ENCODE data around the gene ROPN1.
"Not testable (repeated sequence)": the region's sequence is repeated elsewhere in the genome, so short reads cannot be mapped to it uniquely, and the experiment has no call there.

Gene ROPN1

GRCh38 chr3:123986427-123986826, 5.5 kb downstream of the ROPN1 start:
- DNase-seq, result no peak

DNA sequence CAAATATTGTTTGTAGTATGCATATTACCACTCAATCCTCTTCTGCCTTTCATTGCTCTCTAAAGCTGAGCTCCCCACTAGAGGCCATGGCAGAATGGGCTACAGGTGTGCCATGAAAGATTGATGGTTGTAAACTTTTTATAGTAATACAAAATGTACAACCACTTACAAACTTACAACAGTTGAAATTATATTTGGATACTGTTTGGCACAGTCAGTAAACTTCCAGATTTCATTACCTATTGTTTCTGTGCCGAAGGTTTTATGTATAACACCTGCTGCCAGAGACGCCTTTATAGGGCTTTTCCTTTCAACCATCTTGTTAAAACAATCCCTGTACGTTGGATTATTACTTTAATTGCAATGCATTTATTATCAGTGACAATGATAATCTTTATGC, 7.0 kb downstream of the ROPN1 start:
- no peak for DNase-seq

- DNase-seq, result no peak
Observed at GRCh38 chr3:123984350-123984749, 7.6 kb downstream of the ROPN1 start.

DNA sequence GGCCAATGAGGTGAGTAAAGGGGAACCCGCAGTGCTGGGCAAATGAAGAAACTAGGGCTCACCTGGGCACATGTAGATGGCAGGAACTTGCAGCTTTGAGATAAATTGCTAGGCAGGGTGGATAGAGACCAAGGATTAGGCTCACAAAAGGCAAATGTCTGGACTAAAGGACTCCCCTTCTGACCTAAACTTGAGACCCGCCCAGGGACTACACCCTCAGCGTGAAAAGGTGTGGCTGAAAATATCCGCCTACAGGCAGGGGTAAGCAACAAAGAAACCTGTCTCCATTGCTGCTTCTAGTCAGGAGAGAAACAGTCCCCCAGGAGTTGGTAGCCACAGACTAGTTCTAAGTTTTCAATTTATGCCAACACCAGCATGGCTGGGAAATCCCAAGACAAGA, 10.6 kb downstream of the ROPN1 start:
- DNase-seq, result not testable (repeated sequence)

DNA sequence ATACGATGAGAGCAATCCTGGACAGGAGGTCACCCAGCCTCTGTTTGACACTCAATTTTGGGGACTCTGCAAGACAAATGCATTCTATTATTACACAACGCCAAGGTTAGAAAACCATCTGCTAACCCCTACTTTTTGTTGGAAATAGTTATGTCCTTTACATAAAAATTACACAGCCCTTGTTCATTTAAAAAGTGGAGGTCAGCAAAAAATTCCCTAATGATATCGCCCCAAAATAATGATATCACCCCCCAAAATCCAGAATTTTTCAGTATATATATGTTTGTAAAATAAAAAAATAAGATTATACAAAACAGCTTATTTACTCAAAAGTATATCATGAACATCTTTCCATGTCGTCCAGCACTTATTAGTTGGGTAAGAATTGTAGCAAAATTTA, 11.4 kb downstream of the ROPN1 start:
- DNase-seq, result no peak

- peak; percentile 35 for DNase-seq
Observed at GRCh38 chr3:123979525-123980501, 12.1 kb downstream of the ROPN1 start.

- not testable (repeated sequence) for DNase-seq
Observed at GRCh38 chr3:123976904-123977303, 15.0 kb downstream of the ROPN1 start.

- DNase-seq, result not testable (repeated sequence)
Observed at GRCh38 chr3:123976181-123976898, 15.6 kb downstream of the ROPN1 start.

- DNase-seq, result not testable (repeated sequence)
Observed at GRCh38 chr3:123975030-123975429, 16.9 kb downstream of the ROPN1 start.

DNA sequence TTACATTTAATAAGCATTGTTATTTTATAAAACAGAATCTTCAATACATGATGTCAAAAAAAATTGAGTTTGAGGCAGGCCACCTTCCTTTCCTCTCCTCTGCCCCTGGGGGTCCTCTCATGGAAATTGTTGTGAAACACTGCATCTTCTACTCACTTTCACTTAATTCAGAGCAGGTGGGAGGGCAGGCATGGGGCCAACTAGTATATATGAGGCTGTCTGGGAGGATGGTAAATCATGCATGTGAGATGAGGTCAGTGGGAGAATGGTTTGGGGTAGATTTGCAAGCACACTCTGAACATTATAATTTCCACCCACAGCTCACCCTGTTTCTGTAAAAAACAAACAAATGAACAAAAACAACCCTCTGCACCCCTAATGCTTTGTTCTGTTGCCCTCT, 20.5 kb downstream of the ROPN1 start:
- no peak for DNase-seq

- DNase-seq, result not testable (repeated sequence)
Observed at GRCh38 chr3:123967260-123967659, 24.7 kb downstream of the ROPN1 start.

DNA sequence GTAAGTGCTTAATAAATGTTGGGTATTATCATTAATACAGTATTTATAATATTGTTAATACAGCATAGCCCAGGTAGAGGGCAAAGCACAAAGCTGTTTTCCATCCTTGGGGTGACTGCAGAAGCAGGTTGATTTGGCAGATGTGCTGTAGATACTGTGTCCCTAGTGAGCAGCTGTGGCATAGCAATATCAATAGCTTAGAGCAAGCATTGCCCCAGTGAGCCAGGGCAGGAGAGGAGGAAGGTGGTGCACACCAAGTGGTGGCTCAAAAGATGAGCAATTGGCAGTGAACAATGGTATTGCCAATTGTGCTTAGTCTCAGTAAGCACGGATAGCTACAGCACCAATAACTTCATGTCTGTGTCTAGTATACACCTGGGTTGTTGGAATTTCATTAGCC, 25.1 kb downstream of the ROPN1 start:
- DNase-seq, result not testable (repeated sequence)

DNA sequence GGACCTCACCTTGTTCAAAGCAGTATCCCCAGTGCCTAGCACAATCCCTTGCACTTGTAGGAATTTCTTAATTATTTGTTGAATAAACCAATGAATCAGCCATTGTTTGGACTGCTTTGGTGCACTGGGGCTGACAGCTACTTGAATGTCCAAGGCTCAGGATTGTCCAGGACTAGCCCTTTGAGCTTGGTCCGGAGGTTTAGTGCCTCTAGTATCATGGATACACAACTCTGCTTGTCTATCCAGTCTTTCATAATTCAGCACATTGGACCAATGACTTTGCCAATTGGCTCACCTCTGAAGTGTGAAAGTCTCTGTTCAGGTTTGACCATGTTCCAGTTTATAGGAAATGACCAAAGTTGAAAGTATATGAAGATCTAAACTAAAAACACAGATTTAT, 27.1 kb downstream of the ROPN1 start:
- DNase-seq, result not testable (repeated sequence)

- DNase-seq, result no peak
Observed at GRCh38 chr3:123961508-123961856, 30.4 kb downstream of the ROPN1 start.

DNA sequence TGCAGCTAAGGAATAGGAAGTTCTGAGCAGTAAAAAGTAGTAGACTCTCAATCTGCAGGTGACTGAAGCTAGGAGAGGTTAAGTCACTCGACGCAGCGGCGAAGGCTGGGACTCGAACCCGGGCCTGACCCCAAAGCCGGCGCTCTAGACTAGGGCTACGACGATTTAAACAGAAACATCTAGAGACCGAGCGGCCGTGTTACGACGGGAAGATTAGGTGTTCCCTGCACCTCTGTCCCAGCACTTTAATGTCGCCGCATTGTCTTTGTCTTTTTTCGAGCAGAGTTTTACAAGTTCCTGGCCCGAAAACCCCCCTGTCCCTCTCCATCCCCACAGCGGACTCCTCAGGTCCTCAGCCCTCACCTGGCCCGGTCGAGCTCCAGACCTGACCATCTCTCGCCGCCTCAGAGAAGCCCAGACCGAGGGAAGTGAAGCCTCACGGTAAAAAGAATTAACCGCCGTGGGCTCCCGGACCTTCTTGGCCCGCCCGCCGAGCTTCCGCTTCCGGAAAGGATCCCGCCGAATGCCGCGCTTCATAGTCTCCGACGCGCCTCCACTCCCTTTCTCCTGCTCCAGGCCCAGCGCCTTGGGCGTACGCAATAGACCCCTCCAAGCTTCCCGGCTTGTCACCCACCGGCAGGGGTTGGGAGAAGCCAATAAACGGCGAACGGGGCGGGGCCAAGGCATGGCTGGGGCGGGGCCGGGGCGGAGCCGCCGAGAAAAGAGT, 31.0 kb downstream of the ROPN1 start, which contains the start of gene CCDC14:
CCDC14 (minus strand) TSS at position 449 of the 727 bp plus-strand sequence; CDS start at position 393, 56 bp downstream.
- peak; percentile 81 for DNase-seq

DNA sequence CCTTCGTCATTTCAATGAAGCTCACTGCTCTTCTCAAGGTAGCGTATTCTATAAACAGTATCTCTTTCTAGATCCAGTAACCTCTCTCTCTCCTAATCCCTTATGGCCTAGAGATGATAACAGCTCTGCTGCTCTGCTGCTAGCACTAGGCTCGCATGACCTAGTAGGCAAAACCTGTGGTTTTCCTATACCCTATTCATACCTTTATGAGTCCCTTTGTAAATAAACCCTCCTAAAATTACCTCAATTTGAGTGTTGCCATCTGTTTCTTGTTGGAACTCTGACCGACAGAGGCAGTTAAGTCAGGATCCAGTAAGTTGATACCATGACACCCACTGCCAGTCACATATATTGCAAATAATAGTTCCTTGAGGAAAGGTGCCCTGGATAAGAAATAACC, 38.2 kb downstream of the ROPN1 start:
- DNase-seq, result no peak

GRCh38 chr3:123952844-123953520, 38.9 kb downstream of the ROPN1 start:
- DNase-seq, result no peak

- no peak for DNase-seq
Observed at GRCh38 chr3:123951522-123952447, 40.1 kb downstream of the ROPN1 start.

DNA sequence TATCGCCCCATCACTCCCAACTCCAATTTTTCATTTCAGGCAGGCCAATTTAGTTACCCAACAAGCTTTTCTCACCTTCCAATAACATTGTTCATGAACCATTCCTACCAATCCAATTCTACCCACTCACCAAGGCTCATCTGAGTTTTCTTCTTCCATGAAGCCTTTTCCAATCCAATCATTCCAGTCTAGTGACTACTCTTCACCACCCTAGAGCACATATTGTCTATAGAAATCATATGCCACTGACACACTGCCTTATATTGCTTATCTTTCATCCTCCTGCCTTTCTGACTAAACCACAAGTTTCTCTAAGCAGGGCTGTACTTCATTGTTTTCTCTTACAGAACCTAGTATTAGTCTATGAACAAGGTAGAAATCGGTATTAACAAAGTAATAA, 42.3 kb downstream of the ROPN1 start:
- DNase-seq, result no peak

DNA sequence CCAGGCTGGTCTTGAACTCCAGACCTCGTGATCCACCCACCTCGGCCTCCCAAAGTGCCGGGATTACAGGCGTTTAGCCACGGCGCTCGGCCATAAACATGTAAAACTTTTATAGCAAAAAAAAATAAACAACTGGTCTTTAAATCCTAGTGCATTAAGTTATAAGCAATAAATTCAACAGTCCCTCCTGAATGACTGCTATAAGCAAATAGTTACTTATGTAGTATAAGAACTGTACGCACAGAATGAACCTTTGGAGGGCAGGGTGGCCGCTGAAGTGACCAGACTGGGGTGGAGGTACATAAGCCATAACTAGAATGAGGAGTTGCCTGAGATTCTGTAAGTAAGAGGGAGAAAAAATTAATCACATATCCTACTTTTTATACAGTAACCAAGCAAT, 43.5 kb downstream of the ROPN1 start:
- no peak for DNase-seq

GRCh38 chr3:123947482-123947881, 44.4 kb downstream of the ROPN1 start:
- DNase-seq, result no peak
